PC-9 (cell line): ENCODE measurements around the gene ECM2. TPM values are rescaled to one million over a fixed set of nuclear protein-coding genes. Genes with fewer than 3 reads are reported as not detected.

Source experiments
- BruUV-seq: library from RNA; stranded (reverse); fragments of 400-500 nt; replicated peaks from 2 replicates; lab custom pipeline; 2021; lab: Mats Ljungman, UMichigan
- CTCF ChIA-PET: fragments of 300-600 bp; sonication (Branson Sonifier 250); formaldehyde crosslinking; loops from one replicate; lab custom pipeline; 2022; ENCODE audit warnings: antibody characterized with exemption; lab: Charles Lee
- POLR2A ChIA-PET: fragments of 300-600 bp; sonication (Branson Sonifier 250); formaldehyde crosslinking; loops from one replicate; lab custom pipeline; 2022; ENCODE audit warnings: antibody characterized with exemption; ENCODE audit not compliant: unreplicated experiment; lab: Charles Lee
- DNase-seq, 2 experiments: peaks; one replicate each; pipeline versions ENCODE4 v3.0.0 to v3.0.0-alpha.2; 2015 to 2022; ENCODE audit warnings: mixed read lengths in 1 of 2
- H2AFZ ChIP-seq: fragments of 200-600 bp; sonication (generic); 2 replicates; pipeline ENCODE4 v1.8.1; 2017; ENCODE audit warnings: antibody characterized with exemption
- H3F3A ChIP-seq: fragments of 200-600 bp; sonication (generic); 2 replicates; pipeline ENCODE4 v1.8.1; 2017; ENCODE audit warnings: antibody characterized with exemption, mild to moderate bottlenecking, low read depth; ENCODE audit not compliant: insufficient read depth
- H3K27ac ChIP-seq: fragments of 200-600 bp; sonication (generic); 2 replicates; pipeline ENCODE4 v1.6.1; 2016; ENCODE audit warnings: mixed run types
- H3K27me3 ChIP-seq: fragments of 200-600 bp; sonication (generic); 2 replicates; pipeline ENCODE4 v1.6.1; 2016; ENCODE audit warnings: low read depth, mixed run types; ENCODE audit not compliant: insufficient read depth
- H3K36me3 ChIP-seq: fragments of 200-600 bp; sonication (generic); 2 replicates; pipeline ENCODE4 v1.6.1; 2016; ENCODE audit warnings: low read depth, mixed run types
- H3K4me1 ChIP-seq: fragments of 200-600 bp; sonication (generic); replicated peaks from 2 replicates; pipeline ENCODE4 v1.6.1; 2016; ENCODE audit warnings: mixed run types; ENCODE audit not compliant: insufficient read depth
- H3K4me2 ChIP-seq: fragments of 200-600 bp; sonication (generic); 2 replicates; pipeline ENCODE4 v1.6.1; 2017; ENCODE audit warnings: mixed run types
- H3K4me3 ChIP-seq: fragments of 200-600 bp; sonication (generic); 2 replicates; pipeline ENCODE4 v1.6.1; 2016; ENCODE audit warnings: mixed run types
- H3K79me2 ChIP-seq: fragments of 200-600 bp; sonication (generic); 2 replicates; pipeline ENCODE4 v1.6.1; 2017; ENCODE audit warnings: low read depth, mixed run types
- H3K9me2 ChIP-seq: fragments of 200-600 bp; sonication (generic); 2 replicates; pipeline ENCODE4 v1.8.1; 2017; ENCODE audit warnings: mild to moderate bottlenecking; ENCODE audit not compliant: insufficient read depth
- H3K9me3 ChIP-seq: fragments of 200-600 bp; sonication (generic); 2 replicates; pipeline ENCODE4 v1.8.1; 2016; ENCODE audit warnings: low read depth; ENCODE audit not compliant: insufficient read depth
- H4K20me1 ChIP-seq: fragments of 200-600 bp; sonication (generic); 2 replicates; pipeline ENCODE4 v1.8.1; 2017; ENCODE audit not compliant: insufficient read depth
- CTCF ChIP-seq: fragments of 200-600 bp; sonication (generic); conservative IDR thresholded peaks from 2 replicates; pipeline ENCODE4 v1.6.1; 2017; ENCODE audit warnings: mixed run types, antibody characterized with exemption, mild to moderate bottlenecking, moderate library complexity
- EZH2 ChIP-seq: fragments of 200-600 bp; sonication (generic); IDR thresholded peaks from 2 replicates; pipeline ENCODE4 v1.8.0; 2017; ENCODE audit warnings: antibody characterized with exemption, low read depth
- intact Hi-C: fragments of 100-400 bp; cut with micrococcal nuclease; formaldehyde crosslinking; loops from one replicate; pipeline ENCODE4 v1.10.0; 2022; ENCODE audit not compliant: unreplicated experiment
- total RNA-seq: library from RNA; stranded (reverse); gene quantifications from 2 replicates; pipeline ENCODE4 v1.2.3, GENCODE V29; 2021

The ECM2 gene
- total RNA-seq, 1 experiment from 2014 or later = 3.1 TPM

DNA sequence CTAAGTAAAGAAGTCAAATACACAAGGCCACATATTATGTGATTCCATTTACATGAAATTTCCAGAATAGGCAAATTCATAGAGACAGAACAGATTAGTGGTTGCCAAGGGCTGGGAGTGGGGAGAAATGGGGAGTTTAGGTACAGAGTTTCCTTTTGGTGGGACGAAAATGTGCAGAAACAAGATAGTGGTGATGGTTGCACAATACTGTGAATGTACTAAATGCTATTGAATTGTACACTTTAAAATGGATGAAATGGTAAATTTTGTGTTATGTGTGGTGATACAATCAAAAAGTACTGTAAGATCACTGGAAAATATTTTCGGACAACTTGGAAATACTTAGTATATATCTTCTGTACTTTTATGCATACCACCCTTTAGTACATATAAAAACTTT, 15.0 kb downstream of the ECM2 start:
- no peak for TF ChIP-seq EZH2
- no peak for TF ChIP-seq CTCF
- no peaks in the 10 kb centered on the region for H4K20me1 ChIP-seq
- intact Hi-C loops = no loop called here
- H3K27me3 ChIP-seq = no peaks in the 10 kb centered on the region
- no peaks in the 10 kb centered on the region for H3K9me3 ChIP-seq
- H3K9me2 ChIP-seq = no peaks in the 10 kb centered on the region
- no peak overlapping the region for H3K4me2 ChIP-seq
- no peak overlapping the region for H3K27ac ChIP-seq
- no peak overlapping the region for H3K4me3 ChIP-seq
- CTCF ChIA-PET = no interaction called here
- no peaks in the 10 kb centered on the region for H3F3A ChIP-seq
- no peaks in the 10 kb centered on the region for H3K36me3 ChIP-seq
- no TSS peak for BruUV-seq
- DNase-seq = no peak
- H2AFZ ChIP-seq = no peak overlapping the region
- no peaks in the 10 kb centered on the region for H3K4me1 ChIP-seq
- no peaks in the 10 kb centered on the region for H3K79me2 ChIP-seq
- POLR2A ChIA-PET = no interaction called here

GRCh38 chr9:92518199-92518598, 17.6 kb downstream of the ECM2 start:
- no peak overlapping the region for H3K27ac ChIP-seq
- no peak overlapping the region for H3K4me3 ChIP-seq
- no peaks in the 10 kb centered on the region for H4K20me1 ChIP-seq
- H3K36me3 ChIP-seq = no peaks in the 10 kb centered on the region
- H2AFZ ChIP-seq = no peak overlapping the region
- H3K79me2 ChIP-seq = no peaks in the 10 kb centered on the region
- no peaks in the 10 kb centered on the region for H3F3A ChIP-seq
- CTCF ChIA-PET = no interaction called here
- no peak for DNase-seq
- TF ChIP-seq EZH2 (no peak), CTCF (no peak)
- no peaks in the 10 kb centered on the region for H3K9me2 ChIP-seq
- intact Hi-C loops = no loop called here
- H3K27me3 ChIP-seq = no peaks in the 10 kb centered on the region
- no peak overlapping the region for H3K4me2 ChIP-seq
- BruUV-seq = no TSS peak
- POLR2A ChIA-PET = no interaction called here
- H3K9me3 ChIP-seq = no peaks in the 10 kb centered on the region
- H3K4me1 ChIP-seq = no peaks in the 10 kb centered on the region

DNA sequence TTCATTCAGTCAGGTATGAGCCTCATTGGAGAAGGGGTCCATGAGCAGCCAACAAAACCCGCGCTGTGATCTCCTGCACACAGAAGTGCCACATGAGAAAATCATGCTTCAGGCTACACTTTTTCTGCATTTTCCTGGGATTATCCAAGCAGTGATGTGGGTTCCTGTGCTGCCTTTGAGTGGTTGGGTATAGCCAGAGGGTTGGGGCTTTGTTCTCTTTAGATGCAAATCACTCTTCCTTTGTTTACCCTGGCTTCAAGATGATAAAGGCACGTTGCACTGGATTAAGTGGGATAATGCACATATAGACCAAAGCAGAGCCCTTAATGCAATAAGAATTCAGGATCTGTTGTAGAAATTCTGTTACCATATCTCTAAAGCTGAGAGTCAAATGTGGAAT, 18.7 kb downstream of the ECM2 start:
- no peak overlapping the region for H3K27ac ChIP-seq
- H3K9me3 ChIP-seq = no peaks in the 10 kb centered on the region
- POLR2A ChIA-PET = no interaction called here
- no peaks in the 10 kb centered on the region for H3K9me2 ChIP-seq
- intact Hi-C loops = no loop called here
- H3K4me3 ChIP-seq = no peak overlapping the region
- H3K4me2 ChIP-seq = no peak overlapping the region
- no peak for DNase-seq
- no peak for TF ChIP-seq EZH2
- TF ChIP-seq CTCF = no peak
- H2AFZ ChIP-seq = no peak overlapping the region
- no peaks in the 10 kb centered on the region for H4K20me1 ChIP-seq
- H3K27me3 ChIP-seq = no peaks in the 10 kb centered on the region
- CTCF ChIA-PET = no interaction called here
- H3K79me2 ChIP-seq = no peaks in the 10 kb centered on the region
- H3F3A ChIP-seq = no peaks in the 10 kb centered on the region
- no peaks in the 10 kb centered on the region for H3K4me1 ChIP-seq
- no TSS peak for BruUV-seq
- H3K36me3 ChIP-seq = no peaks in the 10 kb centered on the region
